ENCODE measurements around the gene PPM1L.

Gene PPM1L

DNA sequence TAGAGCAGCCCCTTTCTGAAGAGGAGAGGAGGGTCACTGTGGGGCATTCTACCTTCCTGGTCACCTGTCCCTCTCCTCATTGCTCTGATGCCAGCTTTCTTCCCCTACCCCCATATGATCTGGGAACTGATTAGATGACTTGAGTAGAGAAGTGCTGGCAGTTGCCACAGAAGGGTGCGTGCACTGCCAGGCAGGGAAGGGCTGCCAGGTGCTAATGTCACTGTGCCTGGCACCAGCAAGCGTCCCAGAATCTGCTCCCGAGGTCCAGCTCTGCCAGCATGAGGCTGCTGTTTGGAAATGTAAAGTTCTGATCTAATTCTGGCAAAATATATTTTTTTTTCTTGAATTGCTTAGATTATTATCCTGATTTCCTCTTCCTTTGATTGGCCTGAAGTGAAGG, 52.8 kb downstream of the PPM1L start:
- no peak for DNase-seq (ENCODE audit: low read depth, low spot score)

DNA sequence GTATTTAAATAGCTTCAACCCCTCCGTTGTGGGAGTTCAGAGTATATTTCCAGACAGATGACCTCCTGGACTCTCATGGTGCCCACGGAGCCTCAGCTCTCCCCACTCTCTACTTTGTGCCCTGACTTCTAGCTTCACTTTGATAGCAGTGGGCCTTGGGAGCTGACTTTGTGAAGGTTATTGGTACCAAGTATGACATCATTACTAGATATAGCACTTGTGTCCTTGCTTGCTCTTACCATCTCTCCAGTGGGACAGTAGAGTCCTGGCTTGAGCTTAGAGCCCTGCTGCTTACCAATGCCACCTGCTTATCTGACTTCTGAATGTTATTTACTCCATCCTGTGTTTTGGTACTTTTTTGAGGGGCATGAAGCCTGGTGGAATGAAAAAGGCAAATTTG, 53.4 kb downstream of the PPM1L start:
- no peak for DNase-seq (ENCODE audit: low read depth, low spot score)

- DNase-seq (ENCODE audit: low read depth, low spot score), result no peak
Observed at GRCh38 chr3:160810362-160811236, 54.6 kb downstream of the PPM1L start.

- no peak for DNase-seq (ENCODE audit: low read depth, low spot score)
Observed at GRCh38 chr3:160811237-160811548, 55.2 kb downstream of the PPM1L start.

GRCh38 chr3:160812304-160812703, 56.3 kb downstream of the PPM1L start:
- no peak for DNase-seq (ENCODE audit: low read depth, low spot score)

- DNase-seq (ENCODE audit: low read depth, low spot score), result no peak
Observed at GRCh38 chr3:160815280-160815679, 59.2 kb downstream of the PPM1L start.

DNA sequence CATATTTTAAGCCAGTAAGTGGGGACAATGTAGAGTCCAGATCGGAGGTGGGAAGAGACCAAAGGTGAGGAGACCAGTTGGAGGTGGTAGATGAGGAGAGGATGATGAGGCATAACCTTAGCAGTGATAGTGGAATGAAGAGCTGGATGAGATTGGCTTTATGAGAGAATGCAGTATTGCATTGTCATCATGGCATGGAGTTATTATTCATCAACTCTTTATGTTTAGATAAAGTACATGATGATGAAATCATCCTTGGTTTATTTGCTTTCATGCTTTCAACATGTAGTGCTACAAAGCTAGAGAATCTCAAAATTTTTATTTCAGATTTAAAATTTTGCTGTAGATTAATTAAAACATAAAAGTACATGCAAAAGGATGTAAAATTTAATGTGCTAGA, 64.0 kb downstream of the PPM1L start:
- no peak for DNase-seq (ENCODE audit: low read depth, low spot score)

GRCh38 chr3:160820430-160820829, 64.4 kb downstream of the PPM1L start:
- DNase-seq (ENCODE audit: low read depth, low spot score), result no peak

GRCh38 chr3:160822936-160823335, 66.9 kb downstream of the PPM1L start:
- no peak for DNase-seq (ENCODE audit: low read depth, low spot score)

DNA sequence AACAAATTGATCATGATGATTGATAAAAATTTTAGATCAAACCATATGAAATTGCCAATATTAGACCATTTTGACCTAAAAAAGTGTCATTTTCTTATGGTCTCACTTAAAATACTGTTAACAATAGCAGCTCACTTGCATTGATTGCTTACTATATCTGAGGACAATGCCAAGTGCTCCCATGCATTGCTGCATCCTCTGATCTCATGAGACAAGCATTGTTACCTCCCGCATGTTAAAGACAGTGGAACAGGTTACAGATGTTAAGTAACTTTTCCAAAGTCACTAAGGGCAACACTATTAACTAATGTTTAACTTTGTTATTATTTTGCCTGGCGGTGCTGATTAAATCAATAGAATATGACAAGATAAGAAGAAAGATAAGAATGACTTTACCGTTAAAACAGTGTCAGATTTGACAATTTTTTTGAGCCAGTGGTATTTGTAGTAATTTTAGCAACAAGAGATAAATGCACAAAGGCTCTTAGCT, 69.3 kb downstream of the PPM1L start:
- no peak for DNase-seq (ENCODE audit: low read depth, low spot score)

DNA sequence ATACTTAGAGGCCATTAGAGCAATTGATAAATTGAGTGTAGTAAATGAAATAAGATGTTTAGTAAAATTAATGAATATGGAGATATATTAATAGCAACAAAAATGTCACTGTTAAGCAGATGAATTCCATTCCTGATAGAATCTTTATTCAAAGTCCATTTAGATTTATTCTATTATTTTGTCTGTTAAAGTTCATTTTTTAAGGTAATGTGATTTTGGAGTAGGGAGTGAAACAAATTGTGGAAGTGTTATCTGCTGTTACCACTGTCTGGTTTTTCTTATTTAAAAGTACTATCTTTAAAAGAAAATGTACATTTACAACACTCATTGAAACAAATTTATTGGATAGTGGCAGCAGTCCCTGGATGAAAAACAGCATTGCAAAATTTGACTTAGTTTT, 70.4 kb downstream of the PPM1L start:
- no peak for DNase-seq (ENCODE audit: low read depth, low spot score)

DNA sequence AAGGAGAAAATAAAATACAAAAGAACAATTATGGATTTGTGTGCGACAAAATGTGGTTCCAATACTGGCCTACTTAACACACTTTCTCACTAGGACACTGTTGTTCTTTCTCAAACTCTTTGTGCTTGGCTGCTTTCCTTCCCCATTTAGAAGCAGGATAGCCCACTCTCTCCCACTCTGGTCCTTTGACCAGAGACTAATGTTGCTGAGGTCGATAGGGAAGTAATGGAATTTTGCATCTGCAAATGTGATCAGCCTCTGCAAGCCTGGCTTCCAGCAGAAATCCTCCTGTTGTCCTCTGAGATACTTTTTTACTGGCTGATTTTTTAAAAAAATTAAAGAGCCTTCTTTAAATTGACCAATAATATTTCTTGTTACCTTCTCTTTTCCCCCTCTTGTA, 71.0 kb downstream of the PPM1L start:
- no peak for DNase-seq (ENCODE audit: low read depth, low spot score)

DNA sequence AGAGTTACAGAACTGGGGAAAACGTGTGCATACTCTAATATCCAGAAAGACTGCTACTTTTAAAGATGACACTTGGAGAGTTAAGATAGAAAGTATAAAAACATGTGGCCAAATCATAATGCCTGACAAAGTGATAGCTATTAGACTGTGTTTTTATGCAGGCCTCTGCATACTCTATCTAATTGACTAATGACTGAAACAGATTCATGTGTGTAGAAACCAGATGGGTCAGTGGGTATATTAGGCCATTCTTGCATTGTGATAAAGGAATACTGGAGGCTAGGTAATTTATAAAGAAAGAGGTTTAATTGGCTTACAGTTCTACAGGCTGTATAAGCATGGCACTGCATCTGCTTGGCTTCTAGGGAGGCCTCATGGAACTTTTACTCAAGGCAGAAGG, 71.5 kb downstream of the PPM1L start:
- DNase-seq (ENCODE audit: low read depth, low spot score), result no peak

DNA sequence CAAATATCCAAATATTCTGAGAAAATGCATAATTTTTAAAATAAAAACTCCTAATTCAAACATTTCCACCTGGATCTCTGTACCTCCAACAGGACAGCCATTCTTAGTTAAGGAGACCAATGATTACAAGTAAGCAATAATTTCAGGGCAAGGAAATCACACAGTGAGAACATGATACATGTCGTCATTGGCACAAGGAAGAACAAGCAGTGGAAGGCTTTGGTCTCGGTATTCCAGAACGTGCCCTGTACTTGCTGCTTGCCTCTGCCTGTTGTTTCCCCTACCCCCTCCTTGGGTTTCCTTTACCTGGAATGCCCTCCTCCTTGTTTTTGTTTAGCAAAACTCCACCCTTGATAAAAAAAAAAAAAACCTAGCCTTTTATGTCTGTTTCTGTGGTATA, 72.8 kb downstream of the PPM1L start:
- DNase-seq (ENCODE audit: low read depth, low spot score), result no peak

- DNase-seq (ENCODE audit: low read depth, low spot score), result no peak
Observed at GRCh38 chr3:160829486-160830009, 73.5 kb downstream of the PPM1L start.

- DNase-seq (ENCODE audit: low read depth, low spot score), result no peak
Observed at GRCh38 chr3:160830796-160831195, 74.8 kb downstream of the PPM1L start.

DNA sequence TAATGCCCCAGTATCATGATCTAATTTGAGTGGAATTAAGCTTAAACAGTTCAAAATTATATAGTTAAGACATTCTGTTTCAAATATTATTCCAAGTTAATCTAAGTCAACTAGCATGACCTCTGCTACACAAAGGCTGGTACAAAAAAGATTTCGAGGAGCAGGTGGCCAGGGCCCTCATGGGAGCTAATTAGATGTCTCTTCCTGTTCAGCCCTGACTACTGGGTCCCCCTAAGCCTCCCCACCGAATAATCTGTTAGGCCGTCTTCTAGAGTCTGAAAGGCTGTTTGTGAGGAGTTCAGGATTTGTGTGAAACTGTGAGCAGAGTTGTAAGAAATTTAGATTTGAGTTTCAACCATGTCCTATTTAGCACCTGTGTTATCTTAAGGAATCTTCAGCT, 75.4 kb downstream of the PPM1L start:
- no peak for DNase-seq (ENCODE audit: low read depth, low spot score)

GRCh38 chr3:160837394-160837980, 81.5 kb downstream of the PPM1L start:
- DNase-seq (ENCODE audit: low read depth, low spot score), result no peak

DNA sequence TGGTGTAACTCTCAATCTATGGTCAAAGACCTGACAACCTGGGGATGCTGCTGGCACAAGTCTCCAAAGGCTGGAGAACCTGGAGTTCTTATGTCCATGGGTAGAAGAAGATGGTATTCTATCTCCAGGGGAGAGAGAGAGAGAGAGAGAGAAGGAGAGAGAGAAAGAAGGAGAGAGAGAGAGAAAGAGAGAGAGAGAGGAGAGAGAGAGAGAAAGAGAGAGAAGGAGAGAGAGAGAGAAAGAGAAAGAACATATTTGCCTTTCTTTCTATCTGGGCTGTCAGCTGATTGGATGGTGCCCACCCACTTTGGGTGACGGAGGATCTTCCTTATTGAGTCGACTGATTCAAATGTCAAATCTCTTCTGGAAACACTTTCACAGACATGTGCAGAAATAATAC, 84.6 kb downstream of the PPM1L start:
- DNase-seq (ENCODE audit: low read depth, low spot score), result no peak

DNA sequence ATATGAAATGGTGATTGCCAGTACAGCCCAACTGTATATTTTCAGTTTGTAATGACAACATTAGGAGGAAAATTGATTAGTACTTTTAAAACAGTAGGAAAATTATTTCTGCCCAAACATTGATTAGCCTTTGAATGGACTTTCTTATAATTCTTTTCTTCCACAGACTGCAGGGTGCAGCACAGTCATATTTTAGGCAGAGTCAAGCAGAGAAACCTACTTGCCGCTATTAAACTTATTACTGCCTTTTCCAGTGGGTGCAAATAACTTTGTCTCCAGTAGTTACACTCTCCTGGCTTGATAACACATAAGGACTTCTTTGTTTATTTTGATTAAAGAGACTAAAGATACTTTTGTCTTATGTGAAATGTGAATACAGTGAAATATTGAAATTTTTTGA, 85.4 kb downstream of the PPM1L start:
- DNase-seq (ENCODE audit: low read depth, low spot score), result no peak

- DNase-seq (ENCODE audit: low read depth, low spot score), result no peak
Observed at GRCh38 chr3:160842021-160843005, 86.3 kb downstream of the PPM1L start.

GRCh38 chr3:160851629-160852210, 95.7 kb downstream of the PPM1L start:
- DNase-seq (ENCODE audit: low read depth, low spot score), result no peak
